GM18861 (cell line): ENCODE results near the gene CCNK.

Source experiments
- ATAC-seq: cut with Tn5 transposase; IDR thresholded peaks from one replicate; pipeline ENCODE4 v1.9.1; 2021; ENCODE audit not compliant: unreplicated experiment

The CCNK gene

GRCh38 chr14:99465288-99465687, 15.9 kb upstream of the CCNK start:
- no peak for ATAC-seq

- ATAC-seq = no peak
Measured at GRCh38 chr14:99466758-99467157, 14.5 kb upstream of the CCNK start.

DNA sequence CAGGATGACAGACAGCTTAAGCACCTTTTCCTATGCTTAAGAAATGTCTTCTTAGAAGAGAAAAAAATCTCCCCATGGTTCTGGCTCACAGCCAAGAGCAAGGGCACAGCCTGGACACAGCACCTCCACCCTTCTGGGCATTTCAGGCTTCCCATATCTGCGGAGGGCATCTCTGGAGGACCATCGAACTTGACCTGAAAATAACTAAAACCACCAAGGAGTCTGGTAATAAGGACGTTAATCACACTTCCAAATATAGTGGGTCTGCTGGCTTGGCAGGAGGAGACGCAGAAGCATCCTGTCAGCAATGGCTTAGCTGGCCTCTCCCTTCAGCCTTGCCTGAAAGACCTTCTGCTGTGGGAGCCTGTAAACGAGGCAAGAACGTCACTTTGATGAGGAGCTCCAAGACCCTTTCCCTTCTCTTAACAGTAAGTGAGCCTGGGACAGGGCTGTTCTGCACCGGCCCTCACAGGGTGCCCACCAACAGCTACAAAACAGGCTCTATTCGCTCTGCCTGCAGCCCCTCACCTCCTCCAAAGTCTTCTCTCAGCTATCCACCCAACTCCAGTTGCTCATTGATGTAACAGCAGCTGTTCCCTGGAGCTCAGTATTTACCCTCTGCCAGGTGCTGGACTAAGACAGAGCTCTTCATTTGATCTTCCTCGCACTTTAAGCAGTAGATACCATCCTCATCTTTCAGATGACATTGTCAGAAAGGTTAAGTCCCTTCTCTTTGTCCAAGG, 13.7 kb upstream of the CCNK start:
- ATAC-seq = no peak

GRCh38 chr14:99468081-99468480, 13.1 kb upstream of the CCNK start:
- no peak for ATAC-seq

DNA sequence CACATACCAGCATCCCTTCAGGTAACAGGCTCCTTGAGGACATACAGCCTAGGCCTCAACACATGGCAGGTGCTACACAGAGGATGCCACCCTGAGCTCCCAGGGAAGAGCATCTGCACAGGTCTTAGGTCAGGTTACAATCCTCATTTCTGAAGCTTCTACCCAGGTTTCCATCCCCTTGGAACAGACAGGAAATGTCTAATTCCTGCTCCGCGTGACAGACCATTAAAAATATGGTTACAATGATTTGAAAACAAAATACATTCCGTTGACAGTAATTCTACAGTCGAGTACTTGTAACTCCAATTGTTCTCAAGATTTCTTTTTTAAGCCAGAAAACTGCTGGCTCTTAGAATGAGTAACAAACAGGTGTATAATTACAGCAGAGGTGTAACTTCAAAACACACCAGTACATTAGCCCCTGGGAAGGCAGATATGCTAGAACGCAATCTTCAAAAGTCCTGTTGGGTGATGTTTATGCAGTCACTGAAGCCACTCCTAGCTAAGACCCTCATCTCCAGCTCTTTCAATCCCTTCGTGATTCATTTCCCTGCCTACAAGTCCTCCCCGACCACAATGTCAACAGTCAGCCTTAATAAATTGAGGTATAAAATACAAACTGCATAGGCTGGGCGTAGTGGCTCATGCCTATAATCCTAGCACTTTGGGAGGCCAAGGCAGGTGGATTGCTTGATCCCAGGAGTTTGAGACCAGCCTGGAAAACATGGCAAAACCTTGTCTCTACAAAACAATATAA, 12.2 kb upstream of the CCNK start:
- ATAC-seq = no peak

- no peak for ATAC-seq
Measured at GRCh38 chr14:99471731-99472130, 9.5 kb upstream of the CCNK start.

DNA sequence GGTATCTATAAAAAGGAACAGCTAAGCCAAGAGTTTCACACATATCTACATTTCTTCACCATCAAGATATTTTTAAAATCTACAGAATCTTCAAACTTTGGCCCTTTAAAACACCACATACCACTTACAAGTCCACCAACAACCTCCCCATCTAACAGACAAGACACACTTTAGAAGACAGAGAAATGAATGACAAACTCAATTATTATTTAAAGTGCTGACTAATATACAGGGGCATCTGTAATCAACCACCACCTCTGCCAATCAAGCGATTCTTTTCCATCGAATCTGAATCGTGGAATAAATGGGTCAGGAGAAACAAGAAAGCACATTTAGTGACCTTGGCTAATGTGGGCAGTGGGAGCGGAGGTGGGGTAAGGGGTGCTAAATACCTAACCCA, 8.3 kb upstream of the CCNK start:
- ATAC-seq = no peak

GRCh38 chr14:99473458-99473857, 7.8 kb upstream of the CCNK start:
- no peak for ATAC-seq

DNA sequence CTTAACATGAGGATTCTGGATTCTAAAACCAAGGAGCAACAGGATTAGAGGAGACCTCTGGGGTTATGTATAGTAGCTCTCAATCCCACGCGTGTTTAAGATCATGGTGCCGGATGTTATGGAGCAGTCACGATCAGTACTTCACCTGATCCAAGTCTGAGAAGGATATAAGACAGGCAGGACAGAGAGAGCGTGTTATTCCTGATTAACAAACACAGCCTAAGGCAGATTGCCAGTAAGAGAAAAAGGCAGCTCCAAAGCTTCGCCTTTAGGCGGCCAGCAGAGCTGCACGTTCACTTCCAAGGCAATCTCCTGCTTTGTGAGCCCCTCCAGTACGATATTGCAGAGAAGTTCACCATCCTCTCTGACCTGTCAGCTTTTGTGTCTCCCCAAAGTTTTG, 6.0 kb upstream of the CCNK start:
- ATAC-seq = no peak

DNA sequence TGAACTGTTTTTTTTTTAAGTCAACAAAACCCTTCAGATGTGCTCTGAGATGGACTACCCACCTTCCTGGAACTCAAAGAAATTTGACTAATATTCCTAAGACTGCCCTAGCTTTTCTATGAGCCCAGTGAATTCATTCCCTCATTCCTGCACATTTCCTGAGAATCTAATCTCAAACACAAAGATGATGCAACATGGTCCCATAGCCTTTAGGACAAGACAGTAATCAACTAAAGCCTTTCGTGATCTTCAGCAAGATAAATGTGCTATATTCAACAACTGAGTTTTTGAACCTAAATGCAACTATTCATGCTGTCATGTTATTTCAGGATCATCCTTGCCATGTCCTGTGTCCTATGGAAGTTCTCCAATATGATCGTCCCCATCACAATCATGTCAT, 5.5 kb upstream of the CCNK start:
- no peak for ATAC-seq

GRCh38 chr14:99476864-99477263, 4.3 kb upstream of the CCNK start:
- ATAC-seq = no peak

GRCh38 chr14:99478128-99478527, 3.1 kb upstream of the CCNK start:
- no peak for ATAC-seq

- ATAC-seq = no peak
Measured at GRCh38 chr14:99479160-99479905, 1.9 kb upstream of the CCNK start.

- no peak for ATAC-seq
Measured at GRCh38 chr14:99479906-99480869, 1.0 kb upstream of the CCNK start, which contains the start of gene SETD3. SETD3 (minus strand) TSS chr14:99480859; CDS start chr14:99465805, 15,054 bp downstream.

GRCh38 chr14:99481745-99482099, 513 bp downstream of the CCNK start:
- no peak for ATAC-seq

DNA sequence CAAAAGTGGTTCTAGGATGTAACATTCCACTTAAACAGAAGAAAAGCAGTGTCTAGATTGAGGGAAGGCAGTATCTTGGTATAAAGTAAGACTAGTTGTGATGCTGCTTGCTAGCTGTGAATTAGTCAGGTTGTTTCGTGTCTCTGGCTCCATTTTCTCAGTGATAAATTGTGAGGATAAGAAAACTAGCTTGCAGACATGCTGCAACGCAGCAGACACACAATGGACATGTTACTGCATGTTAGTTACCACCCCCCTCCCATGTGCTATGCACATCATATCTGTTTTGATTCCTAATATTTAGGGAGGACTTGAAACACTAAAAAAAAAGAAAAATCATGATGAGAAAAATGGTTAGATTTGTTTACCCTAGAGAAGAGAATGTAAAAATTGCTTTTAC, 2.9 kb downstream of the CCNK start:
- no peak for ATAC-seq

DNA sequence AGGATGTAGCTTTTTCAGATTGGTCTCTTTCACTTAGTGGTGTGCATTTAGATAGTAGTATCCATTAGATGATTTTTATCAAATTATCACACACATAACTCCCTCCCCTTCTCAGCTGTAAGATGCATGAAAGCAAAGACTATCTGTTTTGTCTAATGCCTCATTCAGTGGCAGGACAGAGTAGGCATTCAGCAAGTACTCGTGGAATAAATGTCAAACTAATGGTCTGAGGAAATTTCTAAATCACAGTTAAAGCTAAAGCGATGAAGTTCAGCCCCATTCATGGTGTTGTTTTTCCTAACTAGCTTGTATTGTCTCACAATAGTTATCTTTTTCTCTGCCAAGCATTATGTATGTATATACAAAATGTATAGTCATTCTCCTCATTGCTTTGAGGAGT, 16.1 kb downstream of the CCNK start:
- ATAC-seq = no peak

DNA sequence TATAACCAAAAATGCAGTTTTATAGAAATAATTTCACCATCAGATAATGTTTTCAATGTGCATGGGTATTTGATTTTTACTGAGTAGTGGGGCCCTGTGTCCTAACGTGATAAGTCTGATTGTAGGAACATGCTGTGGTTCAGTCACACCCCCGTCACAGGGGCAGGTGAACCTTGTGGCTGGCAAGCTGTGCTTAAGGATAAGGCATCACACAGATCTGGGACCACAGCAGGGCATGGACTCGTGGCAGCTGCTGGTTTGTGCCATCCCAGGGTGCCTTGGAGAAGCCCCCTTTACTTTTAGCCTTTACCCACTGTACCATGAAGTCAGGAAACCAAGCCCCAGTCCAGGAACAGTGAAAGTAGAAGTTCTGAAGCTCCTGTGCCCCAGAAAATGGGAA, 16.7 kb downstream of the CCNK start:
- ATAC-seq = no peak

DNA sequence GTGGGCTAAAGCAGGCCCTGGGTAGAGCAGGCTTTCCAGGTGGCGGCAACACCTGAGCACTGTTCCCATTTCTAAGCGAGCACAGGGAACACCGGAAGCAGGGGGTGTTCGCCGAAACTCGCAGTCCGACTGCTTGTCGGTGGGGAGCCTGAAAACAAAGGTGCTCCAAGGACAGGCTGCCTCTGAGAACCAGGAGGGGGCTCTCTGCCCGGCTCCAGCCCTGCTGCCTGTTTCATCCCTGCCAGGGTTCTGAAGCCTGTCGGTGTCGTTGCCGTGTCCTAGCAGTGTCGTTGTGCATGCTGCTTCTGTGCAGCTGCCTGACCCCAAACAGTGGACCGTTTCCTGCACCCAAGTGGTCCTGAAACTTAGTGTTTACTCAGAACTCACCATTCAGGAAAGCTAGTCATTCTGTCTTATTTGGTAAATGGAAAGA, 21.8 kb downstream of the CCNK start:
- ATAC-seq = no peak

DNA sequence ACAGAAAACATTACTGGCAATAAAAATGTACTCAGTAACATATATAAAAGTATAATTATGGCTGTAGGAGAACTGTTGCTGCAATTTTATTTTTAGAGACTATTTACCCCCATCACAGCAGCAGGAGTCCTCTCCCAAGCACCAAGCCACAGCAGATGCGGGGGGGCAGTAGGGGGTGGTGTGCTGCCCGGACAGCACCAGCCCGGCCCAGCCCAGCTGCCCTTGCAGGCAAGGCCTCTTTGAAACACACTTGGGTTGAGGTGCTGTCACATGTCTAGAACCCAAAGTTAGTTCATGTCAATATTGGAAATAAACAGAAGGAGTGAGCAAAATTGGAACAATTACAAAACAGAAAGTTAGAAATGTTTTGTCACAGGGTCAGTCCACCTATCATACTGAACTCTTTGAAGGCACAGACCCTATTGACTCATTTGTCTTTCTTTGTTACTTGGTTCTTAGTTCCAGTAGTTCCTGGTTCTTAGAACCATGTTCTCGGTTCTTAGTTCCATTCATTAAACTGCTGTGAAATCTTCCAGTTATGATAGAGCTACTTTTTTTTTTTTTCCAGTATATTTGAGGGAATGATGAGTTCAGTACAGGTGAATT, 22.7 kb downstream of the CCNK start:
- ATAC-seq = no peak
